Activated naive CD8-positive, alpha-beta T cell treated with anti-CD3 and anti-CD28 coated beads, Interleukin-2, amount 50 U/mL, for 24 hours (primary cell): ENCODE data around the gene FOSL2.
"Not testable (repeated sequence)": the region's sequence is repeated elsewhere in the genome, so short reads cannot be mapped to it uniquely, and the experiment has no call there.

Source experiments
- ATAC-seq: fragments of 150-1000 bp; cut with Tn5 transposase; one replicate; pipeline ENCODE4 v1.10.0; 2021
- DNase-seq: peaks from one replicate; pipeline ENCODE4 v3.0.0; 2021
- H3K27ac Mint-ChIP-seq: one replicate; pipeline ENCODE4 v1.8.0; 2021; ENCODE audit warnings: mild to moderate bottlenecking, mixed read lengths
- H3K27me3 Mint-ChIP-seq: one replicate; pipeline ENCODE4 v1.8.0; 2021; ENCODE audit warnings: mixed read lengths
- H3K36me3 Mint-ChIP-seq: one replicate; pipeline ENCODE4 v1.8.0; 2021; ENCODE audit warnings: low read depth, mixed read lengths
- H3K4me1 Mint-ChIP-seq: one replicate; pipeline ENCODE4 v1.8.0; 2021; ENCODE audit warnings: mixed read lengths
- H3K4me3 Mint-ChIP-seq: one replicate; pipeline ENCODE4 v1.8.0; 2021; ENCODE audit warnings: mild to moderate bottlenecking, moderate library complexity, mixed read lengths
- H3K9me3 Mint-ChIP-seq: one replicate; pipeline ENCODE4 v1.8.0; 2021; ENCODE audit warnings: mixed read lengths

Gene FOSL2

GRCh38 chr2:28362991-28363521 is 29.6 kb upstream of the FOSL2 start:
- ATAC-seq: no peak
- Mint-ChIP-seq H3K4me3 (no peak overlapping the region), H3K9me3 (no peaks in the 10 kb centered on the region), H3K4me1 (peaks cover 92% of the 10 kb centered on the region), H3K27me3 (peaks cover 2% of the 10 kb centered on the region), H3K36me3 (peaks cover 5% of the 10 kb centered on the region), H3K27ac (no peak overlapping the region)
- no peak for DNase-seq

GRCh38 chr2:28363686-28364280 is 28.9 kb upstream of the FOSL2 start:
- peaks cover 2% of the 10 kb centered on the region for H3K27me3 Mint-ChIP-seq
- H3K36me3 Mint-ChIP-seq: peaks cover 5% of the 10 kb centered on the region
- no peak overlapping the region for H3K27ac Mint-ChIP-seq
- H3K9me3 Mint-ChIP-seq: no peaks in the 10 kb centered on the region
- peaks cover 85% of the 10 kb centered on the region for H3K4me1 Mint-ChIP-seq
- no peak for DNase-seq
- no peak for ATAC-seq
- H3K4me3 Mint-ChIP-seq: no peak overlapping the region

GRCh38 chr2:28364610-28365009 is 28.0 kb upstream of the FOSL2 start:
- no peaks in the 10 kb centered on the region for H3K36me3 Mint-ChIP-seq
- H3K27me3 Mint-ChIP-seq: no peaks in the 10 kb centered on the region
- no peaks in the 10 kb centered on the region for H3K9me3 Mint-ChIP-seq
- no peak for ATAC-seq
- H3K4me1 Mint-ChIP-seq: peaks cover 77% of the 10 kb centered on the region
- H3K4me3 Mint-ChIP-seq: no peak overlapping the region
- DNase-seq: no peak
- no peak overlapping the region for H3K27ac Mint-ChIP-seq

GRCh38 chr2:28365158-28365557 is 27.5 kb upstream of the FOSL2 start:
- Mint-ChIP-seq H3K27me3 (no peaks in the 10 kb centered on the region), H3K36me3 (no peaks in the 10 kb centered on the region), H3K27ac (no peak overlapping the region), H3K4me1 (peaks cover 71% of the 10 kb centered on the region), H3K4me3 (no peak overlapping the region), H3K9me3 (no peaks in the 10 kb centered on the region)
- DNase-seq: no peak
- no peak for ATAC-seq

- Mint-ChIP-seq H3K27ac (peak overlapping the region; percentile 91), H3K9me3 (peaks cover 2% of the 10 kb centered on the region), H3K4me1 (peaks cover 62% of the 10 kb centered on the region), H3K27me3 (no peaks in the 10 kb centered on the region), H3K4me3 (peak overlapping the region; percentile 57), H3K36me3 (no peaks in the 10 kb centered on the region)
- ATAC-seq (no peak), DNase-seq (no peak)
Observed at GRCh38 chr2:28366149-28366495, 26.5 kb upstream of the FOSL2 start.

- DNase-seq (peak; percentile 54), ATAC-seq (peak; percentile 87)
- Mint-ChIP-seq H3K27ac (peak overlapping the region; percentile 91), H3K4me3 (peak overlapping the region; percentile 57), H3K4me1 (peaks cover 57% of the 10 kb centered on the region), H3K36me3 (no peaks in the 10 kb centered on the region), H3K9me3 (peaks cover 3% of the 10 kb centered on the region), H3K27me3 (no peaks in the 10 kb centered on the region)
Observed at GRCh38 chr2:28366496-28367282, 26.0 kb upstream of the FOSL2 start.

- Mint-ChIP-seq H3K27me3 (peaks cover 2% of the 10 kb centered on the region), H3K4me1 (peaks cover 47% of the 10 kb centered on the region), H3K9me3 (peaks cover 3% of the 10 kb centered on the region), H3K36me3 (no peaks in the 10 kb centered on the region), H3K4me3 (no peak overlapping the region), H3K27ac (no peak overlapping the region)
- ATAC-seq (no peak), DNase-seq (no peak)
Observed at GRCh38 chr2:28367667-28368356, 24.8 kb upstream of the FOSL2 start.

GRCh38 chr2:28368357-28368798 is 24.3 kb upstream of the FOSL2 start:
- no peak for ATAC-seq
- peaks cover 43% of the 10 kb centered on the region for H3K4me1 Mint-ChIP-seq

GRCh38 chr2:28369358-28369757 is 23.3 kb upstream of the FOSL2 start:
- no peak overlapping the region for H3K4me3 Mint-ChIP-seq
- H3K4me1 Mint-ChIP-seq: peaks cover 35% of the 10 kb centered on the region
- no peak for ATAC-seq
- no peak for DNase-seq
- H3K36me3 Mint-ChIP-seq: no peaks in the 10 kb centered on the region
- peaks cover 2% of the 10 kb centered on the region for H3K27me3 Mint-ChIP-seq
- peaks cover 3% of the 10 kb centered on the region for H3K9me3 Mint-ChIP-seq
- H3K27ac Mint-ChIP-seq: peak overlapping the region; percentile 22

More at GRCh38 chr2:28368357-28368798, 24.3 kb upstream of the FOSL2 start:
- Mint-ChIP-seq H3K9me3 (peaks cover 3% of the 10 kb centered on the region), H3K4me3 (no peak overlapping the region), H3K27ac (no peak overlapping the region), H3K27me3 (peaks cover 2% of the 10 kb centered on the region), H3K36me3 (no peaks in the 10 kb centered on the region)
- no peak for DNase-seq

- Mint-ChIP-seq H3K4me1 (peaks cover 25% of the 10 kb centered on the region), H3K27ac (no peak overlapping the region), H3K9me3 (peaks cover 3% of the 10 kb centered on the region), H3K36me3 (no peaks in the 10 kb centered on the region), H3K27me3 (peaks cover 2% of the 10 kb centered on the region), H3K4me3 (no peak overlapping the region)
- ATAC-seq: no peak
- no peak for DNase-seq
Observed at GRCh38 chr2:28370354-28370753, 22.3 kb upstream of the FOSL2 start.

GRCh38 chr2:28371728-28372127 is 20.9 kb upstream of the FOSL2 start:
- H3K4me1 Mint-ChIP-seq: peaks cover 11% of the 10 kb centered on the region
- H3K9me3 Mint-ChIP-seq, ATAC-seq, H3K27me3 Mint-ChIP-seq, H3K27ac Mint-ChIP-seq, DNase-seq, H3K36me3 Mint-ChIP-seq, H3K4me3 Mint-ChIP-seq: not testable (repeated sequence)

- H3K4me1 Mint-ChIP-seq: peaks cover 8% of the 10 kb centered on the region
- H3K4me3 Mint-ChIP-seq: no peak overlapping the region
- ATAC-seq (no peak), DNase-seq (no peak)
- H3K9me3 Mint-ChIP-seq: peaks cover 3% of the 10 kb centered on the region
- H3K27ac Mint-ChIP-seq: no peak overlapping the region
- peaks cover 2% of the 10 kb centered on the region for H3K27me3 Mint-ChIP-seq
- no peaks in the 10 kb centered on the region for H3K36me3 Mint-ChIP-seq
Observed at GRCh38 chr2:28373854-28374253, 18.8 kb upstream of the FOSL2 start.

- H3K4me1 Mint-ChIP-seq: peaks cover 13% of the 10 kb centered on the region
- H3K27me3 Mint-ChIP-seq: peaks cover 2% of the 10 kb centered on the region
- H3K9me3 Mint-ChIP-seq: peaks cover 3% of the 10 kb centered on the region
- no peak for DNase-seq
- no peaks in the 10 kb centered on the region for H3K36me3 Mint-ChIP-seq
- H3K27ac Mint-ChIP-seq: no peak overlapping the region
- H3K4me3 Mint-ChIP-seq: no peak overlapping the region
- ATAC-seq: no peak
Observed at GRCh38 chr2:28374331-28374730, 18.3 kb upstream of the FOSL2 start.

- H3K36me3 Mint-ChIP-seq: no peaks in the 10 kb centered on the region
Observed at GRCh38 chr2:28375236-28375635, 17.4 kb upstream of the FOSL2 start.

More at GRCh38 chr2:28375236-28375635, 17.4 kb upstream of the FOSL2 start:
- ATAC-seq (no peak), DNase-seq (no peak)
- Mint-ChIP-seq H3K4me3 (no peak overlapping the region), H3K27me3 (peaks cover 2% of the 10 kb centered on the region), H3K9me3 (peaks cover 3% of the 10 kb centered on the region), H3K4me1 (peaks cover 21% of the 10 kb centered on the region), H3K27ac (no peak overlapping the region)
